ENCODE data around the gene DTNA.

DTNA gene

DNA sequence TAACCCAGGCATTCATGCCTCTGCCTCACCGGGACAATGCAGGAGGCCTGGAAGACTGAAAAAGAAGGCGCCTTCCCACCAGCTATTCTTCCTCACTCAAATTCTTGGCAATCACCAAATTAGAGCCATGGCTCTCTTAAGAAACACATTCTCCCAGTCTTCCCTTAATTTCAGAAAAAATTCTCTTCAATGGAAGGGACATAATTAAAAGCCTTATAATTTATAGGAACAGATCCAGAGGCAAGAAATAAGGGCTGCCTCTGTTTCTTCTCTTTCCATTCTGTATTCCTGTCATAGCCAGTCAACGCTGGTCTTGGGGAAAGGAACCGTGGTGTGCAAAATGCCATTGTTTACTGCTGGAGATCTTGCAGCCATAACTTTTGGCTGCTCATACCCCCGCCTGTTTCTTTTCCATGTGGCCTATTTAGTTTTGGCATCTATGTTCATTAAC lies 32.8 kb downstream of the DTNA start:
- TF ChIP-seq, protein P1, sequence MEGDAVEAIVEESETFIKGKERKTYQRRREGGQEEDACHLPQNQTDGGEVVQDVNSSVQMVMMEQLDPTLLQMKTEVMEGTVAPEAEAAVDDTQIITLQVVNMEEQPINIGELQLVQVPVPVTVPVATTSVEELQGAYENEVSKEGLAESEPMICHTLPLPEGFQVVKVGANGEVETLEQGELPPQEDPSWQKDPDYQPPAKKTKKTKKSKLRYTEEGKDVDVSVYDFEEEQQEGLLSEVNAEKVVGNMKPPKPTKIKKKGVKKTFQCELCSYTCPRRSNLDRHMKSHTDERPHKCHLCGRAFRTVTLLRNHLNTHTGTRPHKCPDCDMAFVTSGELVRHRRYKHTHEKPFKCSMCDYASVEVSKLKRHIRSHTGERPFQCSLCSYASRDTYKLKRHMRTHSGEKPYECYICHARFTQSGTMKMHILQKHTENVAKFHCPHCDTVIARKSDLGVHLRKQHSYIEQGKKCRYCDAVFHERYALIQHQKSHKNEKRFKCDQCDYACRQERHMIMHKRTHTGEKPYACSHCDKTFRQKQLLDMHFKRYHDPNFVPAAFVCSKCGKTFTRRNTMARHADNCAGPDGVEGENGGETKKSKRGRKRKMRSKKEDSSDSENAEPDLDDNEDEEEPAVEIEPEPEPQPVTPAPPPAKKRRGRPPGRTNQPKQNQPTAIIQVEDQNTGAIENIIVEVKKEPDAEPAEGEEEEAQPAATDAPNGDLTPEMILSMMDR (IDR thresholded peaks at IDR 0.05; ENCODE audit: borderline replicate concordance, control extremely low read depth, extremely low read depth, insufficient read depth, missing control alignments) = no peak
- no peak for DNase-seq (ENCODE audit: low spot score)
- in situ Hi-C loops (cut with MboI; ENCODE audit: low sequenced_read_pairs, unreplicated experiment) = no loop called here

DNA sequence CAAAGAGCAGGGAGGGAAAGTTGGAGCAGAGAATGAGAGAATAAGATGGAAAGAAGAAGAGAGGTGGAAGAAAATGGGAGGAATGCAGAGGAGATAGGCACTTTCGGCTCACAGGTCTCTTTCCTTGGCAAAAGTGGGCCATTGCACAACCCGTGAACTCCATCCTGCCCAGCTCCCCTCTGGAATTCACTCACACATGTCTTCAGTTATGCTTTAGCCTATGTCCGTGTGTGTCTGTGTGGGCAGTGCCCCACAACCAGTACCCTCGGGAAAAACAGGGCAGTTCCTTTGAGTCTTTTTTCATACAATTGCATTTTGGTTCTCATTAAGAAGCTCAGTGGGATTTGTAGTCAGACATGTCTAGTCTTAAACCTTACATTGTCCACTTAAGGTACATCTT lies 34.5 kb downstream of the DTNA start:
- in situ Hi-C loops (cut with MboI; ENCODE audit: low sequenced_read_pairs, unreplicated experiment) = no loop called here
- TF ChIP-seq, protein P1 (IDR thresholded peaks at IDR 0.05; ENCODE audit: borderline replicate concordance, control extremely low read depth, extremely low read depth, insufficient read depth, missing control alignments) = no peak
- no peak for DNase-seq (ENCODE audit: low spot score)

DNA sequence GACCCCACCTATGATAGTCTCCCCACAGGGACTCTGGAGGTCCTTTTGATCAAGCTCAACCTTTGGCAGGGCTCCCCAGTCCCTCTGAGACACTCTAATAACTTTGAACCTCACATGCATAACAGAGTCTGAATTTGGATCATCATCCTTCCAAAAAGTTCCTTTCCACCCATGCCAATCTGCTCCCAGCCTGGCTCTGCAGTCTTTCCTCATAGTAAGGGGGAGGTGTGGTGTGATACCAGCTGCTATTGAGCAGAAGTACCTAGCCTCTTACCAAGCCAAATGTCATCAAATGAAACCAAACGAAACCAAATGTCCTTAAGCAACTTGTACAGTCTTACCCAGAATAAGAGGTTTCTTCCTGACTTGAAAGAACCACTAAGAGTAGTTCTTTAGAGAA lies 36.5 kb downstream of the DTNA start:
- DNase-seq (ENCODE audit: low spot score) = no peak
- TF ChIP-seq, protein P1 (IDR thresholded peaks at IDR 0.05; ENCODE audit: borderline replicate concordance, control extremely low read depth, extremely low read depth, insufficient read depth, missing control alignments) = no peak
- in situ Hi-C loops (cut with MboI; ENCODE audit: low sequenced_read_pairs, unreplicated experiment) = no loop called here

DNA sequence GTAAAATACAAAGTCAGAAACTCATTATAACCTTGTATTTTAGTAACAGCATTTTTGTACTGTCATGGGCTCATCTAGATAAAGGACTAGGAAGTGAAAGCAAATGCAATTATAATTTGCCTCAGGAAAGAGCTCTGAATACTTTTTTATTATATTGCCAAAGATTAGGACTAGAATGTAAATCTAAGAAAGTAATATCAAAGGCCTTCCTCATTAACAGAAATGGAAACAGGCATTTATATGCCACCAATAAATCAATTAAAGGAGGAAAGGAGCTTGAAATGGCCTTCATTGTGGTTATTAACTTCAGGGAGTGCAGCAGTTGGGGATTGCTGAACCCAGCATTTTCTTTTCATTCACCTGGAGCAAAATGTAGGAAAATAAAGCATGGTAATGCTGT lies 39.6 kb downstream of the DTNA start:
- in situ Hi-C loops (cut with MboI; ENCODE audit: low sequenced_read_pairs, unreplicated experiment) = no loop called here
- DNase-seq (ENCODE audit: low spot score) = no peak
- TF ChIP-seq, protein P1 (IDR thresholded peaks at IDR 0.05; ENCODE audit: borderline replicate concordance, control extremely low read depth, extremely low read depth, insufficient read depth, missing control alignments) = no peak

DNA sequence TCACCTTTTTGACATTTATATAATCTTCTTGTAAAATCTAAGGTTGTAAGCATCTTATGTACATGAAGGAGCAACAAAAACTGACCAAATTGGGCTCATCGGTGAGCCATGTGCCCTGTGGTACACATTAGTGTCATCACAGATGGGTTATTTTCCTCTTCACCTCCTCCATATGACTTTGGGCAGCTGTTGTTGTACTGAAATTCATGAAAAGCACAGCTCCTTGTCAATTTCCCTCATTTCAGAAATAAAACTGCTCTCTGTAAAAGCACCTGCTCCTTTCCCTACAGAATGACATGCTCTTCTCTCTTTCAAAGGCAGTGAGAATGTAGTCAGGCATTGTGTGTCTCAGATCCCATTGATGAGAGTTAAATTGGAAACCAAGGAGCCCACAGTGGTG lies 42.0 kb downstream of the DTNA start:
- DNase-seq (ENCODE audit: low spot score) = no peak
- in situ Hi-C loops (cut with MboI; ENCODE audit: low sequenced_read_pairs, unreplicated experiment) = no loop called here
- TF ChIP-seq, protein P1 (IDR thresholded peaks at IDR 0.05; ENCODE audit: borderline replicate concordance, control extremely low read depth, extremely low read depth, insufficient read depth, missing control alignments) = no peak

DNA sequence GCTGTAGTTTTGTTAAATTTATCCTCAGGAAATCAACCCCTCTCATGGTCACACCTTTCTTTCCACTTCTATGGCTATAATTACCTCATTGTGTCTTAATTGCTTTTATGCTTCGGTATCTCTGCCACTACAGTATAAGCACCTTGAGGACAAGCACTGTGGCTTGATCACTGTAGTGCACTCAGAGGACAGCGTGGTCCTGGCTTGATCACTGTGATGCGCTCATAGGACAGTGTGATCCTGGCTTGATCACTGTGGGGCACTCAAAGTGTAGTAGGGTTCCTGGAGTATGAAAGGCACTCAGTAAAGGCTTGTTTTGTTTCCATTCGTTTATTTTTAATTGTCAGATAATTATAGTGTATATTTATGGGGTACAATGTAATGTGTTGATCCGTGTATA lies 44.2 kb downstream of the DTNA start:
- no peak for DNase-seq (ENCODE audit: low spot score)
- TF ChIP-seq, protein P1 (IDR thresholded peaks at IDR 0.05; ENCODE audit: borderline replicate concordance, control extremely low read depth, extremely low read depth, insufficient read depth, missing control alignments) = no peak
- in situ Hi-C loops (cut with MboI; ENCODE audit: low sequenced_read_pairs, unreplicated experiment) = no loop called here

DNA sequence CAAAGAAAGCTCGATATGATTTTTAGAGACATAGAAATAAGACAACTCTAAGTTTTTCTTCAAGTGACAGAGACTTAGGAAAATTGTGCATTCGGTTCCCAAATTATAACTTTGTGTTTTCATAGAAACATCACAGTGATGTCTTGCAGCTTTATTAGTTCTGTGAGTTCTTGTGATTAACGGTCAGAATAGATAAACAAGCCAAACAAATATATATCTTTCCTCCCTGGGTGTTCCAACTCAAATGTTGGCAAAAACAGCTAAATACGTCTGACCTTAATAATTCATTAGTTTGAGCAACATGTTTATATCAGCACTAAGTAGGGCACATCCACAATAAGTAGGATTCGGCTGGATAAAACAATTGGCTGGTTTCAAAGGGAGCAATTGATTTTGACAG lies 47.6 kb downstream of the DTNA start:
- in situ Hi-C loops (cut with MboI; ENCODE audit: low sequenced_read_pairs, unreplicated experiment) = no loop called here
- DNase-seq (ENCODE audit: low spot score) = no peak
- TF ChIP-seq, protein P1 (IDR thresholded peaks at IDR 0.05; ENCODE audit: borderline replicate concordance, control extremely low read depth, extremely low read depth, insufficient read depth, missing control alignments) = no peak

Measured in GM13976 (cell line).